Measurements from ENCODE around the gene ADAM22.
A peak's percentile ranks its signal among the peaks of the same experiment; 100 is the strongest.

ADAM22 gene

GRCh38 chr7:88216276-88216675 is 282.2 kb downstream of the ADAM22 start:
- DNase-seq (ENCODE audit: low read depth in 3 of 3): no peak

- DNase-seq (ENCODE audit: low read depth in 3 of 3): no peak
Measured at GRCh38 chr7:88217675-88218428, 283.8 kb downstream of the ADAM22 start.

GRCh38 chr7:88218429-88218745 is 284.3 kb downstream of the ADAM22 start:
- no peak for DNase-seq (ENCODE audit: low read depth in 3 of 3)

- DNase-seq (ENCODE audit: low read depth in 3 of 3): no peak
Measured at GRCh38 chr7:88218836-88219605, 285.0 kb downstream of the ADAM22 start.

- peak; percentile 84 to 86 (median 86) for DNase-seq (ENCODE audit: low read depth in 3 of 3)
Measured at GRCh38 chr7:88219781-88220747, 286.0 kb downstream of the ADAM22 start, which contains the start of gene SRI. TSS of gene SRI (minus strand) at chr7:88220038. CDS start at chr7:88220026, 12 bp downstream.

- DNase-seq (ENCODE audit: low read depth in 3 of 3): no peak
Measured at GRCh38 chr7:88223265-88223664, 289.2 kb downstream of the ADAM22 start.

- no peak for DNase-seq (ENCODE audit: low read depth in 3 of 3)
Measured at GRCh38 chr7:88224601-88225275, 290.7 kb downstream of the ADAM22 start.

- no peak for DNase-seq (ENCODE audit: low read depth in 3 of 3)
Measured at GRCh38 chr7:88226201-88226600, 292.1 kb downstream of the ADAM22 start.

GRCh38 chr7:88226886-88227516 is 292.9 kb downstream of the ADAM22 start:
- no peak for DNase-seq (ENCODE audit: low read depth in 3 of 3)

- no peak for DNase-seq (ENCODE audit: low read depth in 3 of 3)
Measured at GRCh38 chr7:88229302-88229995, 295.4 kb downstream of the ADAM22 start.

GRCh38 chr7:88230646-88231045 is 296.6 kb downstream of the ADAM22 start:
- DNase-seq (ENCODE audit: low read depth in 3 of 3): no peak

GRCh38 chr7:88233828-88234227 is 299.8 kb downstream of the ADAM22 start:
- no peak for DNase-seq (ENCODE audit: low read depth in 3 of 3)

GRCh38 chr7:88239852-88240251 is 305.8 kb downstream of the ADAM22 start:
- DNase-seq (ENCODE audit: low read depth in 3 of 3): no peak

GRCh38 chr7:88243345-88243909 is 309.4 kb downstream of the ADAM22 start:
- DNase-seq (ENCODE audit: low read depth in 3 of 3): no peak

- no peak for DNase-seq (ENCODE audit: low read depth in 3 of 3)
Measured at GRCh38 chr7:88244258-88244657, 310.2 kb downstream of the ADAM22 start.

Data from stimulated activated CD4-positive, alpha-beta T cell treated with anti-CD3 and anti-CD28 coated beads, TNF-alpha, amount 100 ng/mL, for 4 hours (primary cell).